Gastroesophageal sphincter (tissue), 3 donors: ENCODE measurements around the gene PHF1.

Experiments
- CTCF ChIP-seq, 4 experiments: fragments of 200-600 bp in 2 of 4; fragments of 450-650 bp in 2 of 4; sonication (generic) in 1 of 4; IDR thresholded peaks; one replicate each; pipeline ENCODE4 v1.5.1; 2017 to 2019; ENCODE audit warnings: antibody characterized with exemption in 4 of 4, mild to moderate bottlenecking in 2 of 4, moderate library complexity in 2 of 4
- EP300 ChIP-seq: sonication (generic); formaldehyde crosslinking; IDR thresholded peaks from one replicate; pipeline ENCODE4 v1.6.1; 2017; ENCODE audit warnings: antibody characterized with exemption, mild to moderate bottlenecking
- POLR2A ChIP-seq, 2 donors: fragments of 450-650 bp; IDR thresholded peaks; one replicate each; pipeline ENCODE4 v1.6.1; 2017; ENCODE audit warnings: antibody characterized with exemption in 2 of 2, mild to moderate bottlenecking in 2 of 2, moderate library complexity in 1 of 2
- POLR2AphosphoS5 ChIP-seq: sonication (generic); formaldehyde crosslinking; IDR thresholded peaks from one replicate; pipeline ENCODE4 v1.6.1; 2017; ENCODE audit warnings: antibody characterized with exemption

- no peak for TF ChIP-seq POLR2A (IDR thresholded peaks at IDR 0.05)
- no peak for TF ChIP-seq CTCF (IDR thresholded peaks at IDR 0.05)
- no peak for TF ChIP-seq POLR2AphosphoS5
- TF ChIP-seq EP300: no peak
Observed at GRCh38 chr6:33397541-33397940, 13.3 kb upstream of the PHF1 start.
